ENCODE measurements around the gene RAB17.

The RAB17 gene

GRCh38 chr2:237603049-237603717 lies 12.6 kb upstream of the RAB17 start:
- DNase-seq (ENCODE audit: extremely low read depth, insufficient read length), result no peak
- TF ChIP-seq CTCF (IDR thresholded peaks at IDR 0.05; ENCODE audit: insufficient read depth, low read length, poor library complexity, severe bottlenecking), result no peak
- no peaks in the 10 kb centered on the region for H3K27me3 ChIP-seq (replicated peaks; ENCODE audit: control insufficient read depth, insufficient read depth, low read length)

GRCh38 chr2:237602409-237602808 lies 11.9 kb upstream of the RAB17 start:
- H3K27me3 ChIP-seq (replicated peaks; ENCODE audit: control insufficient read depth, insufficient read depth, low read length), result no peaks in the 10 kb centered on the region
- H3K4me3 ChIP-seq (replicated peaks; ENCODE audit: low read depth, low read length), result no peak overlapping the region
- TF ChIP-seq CTCF (IDR thresholded peaks at IDR 0.05; ENCODE audit: insufficient read depth, low read length, poor library complexity, severe bottlenecking), result no peak
- no peaks in the 10 kb centered on the region for H3K36me3 ChIP-seq (ENCODE audit: control insufficient read depth, insufficient read depth, low read length)
- no peak for DNase-seq (ENCODE audit: extremely low read depth, insufficient read length)

More at GRCh38 chr2:237603049-237603717, 12.6 kb upstream of the RAB17 start:
- Histone ChIP-seq H3K4me3 (replicated peaks; ENCODE audit: low read depth, low read length) (no peak overlapping the region), H3K36me3 (ENCODE audit: control insufficient read depth, insufficient read depth, low read length) (no peaks in the 10 kb centered on the region)

- TF ChIP-seq CTCF (IDR thresholded peaks at IDR 0.05; ENCODE audit: insufficient read depth, low read length, poor library complexity, severe bottlenecking), result no peak
- Histone ChIP-seq H3K4me3 (replicated peaks; ENCODE audit: low read depth, low read length) (no peak overlapping the region), H3K36me3 (ENCODE audit: control insufficient read depth, insufficient read depth, low read length) (no peaks in the 10 kb centered on the region), H3K27me3 (replicated peaks; ENCODE audit: control insufficient read depth, insufficient read depth, low read length) (no peaks in the 10 kb centered on the region)
- DNase-seq (ENCODE audit: extremely low read depth, insufficient read length), result no peak
These were observed 11.1 kb upstream of the RAB17 start for GRCh38 chr2:237601453-237602116.

GRCh38 chr2:237600205-237600846 lies 9.8 kb upstream of the RAB17 start:
- no peaks in the 10 kb centered on the region for H3K36me3 ChIP-seq (ENCODE audit: control insufficient read depth, insufficient read depth, low read length)
- no peak overlapping the region for H3K4me3 ChIP-seq (replicated peaks; ENCODE audit: low read depth, low read length)
- no peak for DNase-seq (ENCODE audit: extremely low read depth, insufficient read length)
- no peak for TF ChIP-seq CTCF (IDR thresholded peaks at IDR 0.05; ENCODE audit: insufficient read depth, low read length, poor library complexity, severe bottlenecking)
- no peaks in the 10 kb centered on the region for H3K27me3 ChIP-seq (replicated peaks; ENCODE audit: control insufficient read depth, insufficient read depth, low read length)

- TF ChIP-seq CTCF (IDR thresholded peaks at IDR 0.05; ENCODE audit: insufficient read depth, low read length, poor library complexity, severe bottlenecking), result no peak
- no peak overlapping the region for H3K4me3 ChIP-seq (replicated peaks; ENCODE audit: low read depth, low read length)
- no peak for DNase-seq (ENCODE audit: extremely low read depth, insufficient read length)
- no peaks in the 10 kb centered on the region for H3K36me3 ChIP-seq (ENCODE audit: control insufficient read depth, insufficient read depth, low read length)
- no peaks in the 10 kb centered on the region for H3K27me3 ChIP-seq (replicated peaks; ENCODE audit: control insufficient read depth, insufficient read depth, low read length)
These were observed 9.1 kb upstream of the RAB17 start for GRCh38 chr2:237599465-237600110.

Data from GM06990 (cell line).